Epithelial cell of prostate (primary cell): ENCODE data around the gene RXRB.
A peak's percentile ranks its signal among the peaks of the same experiment; 100 is the strongest.

Experiments used
- DNase-seq: peaks from one replicate; pipeline ENCODE4 v3.0.0-alpha.2; 2011; ENCODE audit warnings: low read depth, low spot score
- H3K27ac ChIP-seq: fragments of 450-650 bp; 2 replicates; pipeline ENCODE4 v1.5.1; 2017; ENCODE audit warnings: mild to moderate bottlenecking

Gene RXRB

DNA sequence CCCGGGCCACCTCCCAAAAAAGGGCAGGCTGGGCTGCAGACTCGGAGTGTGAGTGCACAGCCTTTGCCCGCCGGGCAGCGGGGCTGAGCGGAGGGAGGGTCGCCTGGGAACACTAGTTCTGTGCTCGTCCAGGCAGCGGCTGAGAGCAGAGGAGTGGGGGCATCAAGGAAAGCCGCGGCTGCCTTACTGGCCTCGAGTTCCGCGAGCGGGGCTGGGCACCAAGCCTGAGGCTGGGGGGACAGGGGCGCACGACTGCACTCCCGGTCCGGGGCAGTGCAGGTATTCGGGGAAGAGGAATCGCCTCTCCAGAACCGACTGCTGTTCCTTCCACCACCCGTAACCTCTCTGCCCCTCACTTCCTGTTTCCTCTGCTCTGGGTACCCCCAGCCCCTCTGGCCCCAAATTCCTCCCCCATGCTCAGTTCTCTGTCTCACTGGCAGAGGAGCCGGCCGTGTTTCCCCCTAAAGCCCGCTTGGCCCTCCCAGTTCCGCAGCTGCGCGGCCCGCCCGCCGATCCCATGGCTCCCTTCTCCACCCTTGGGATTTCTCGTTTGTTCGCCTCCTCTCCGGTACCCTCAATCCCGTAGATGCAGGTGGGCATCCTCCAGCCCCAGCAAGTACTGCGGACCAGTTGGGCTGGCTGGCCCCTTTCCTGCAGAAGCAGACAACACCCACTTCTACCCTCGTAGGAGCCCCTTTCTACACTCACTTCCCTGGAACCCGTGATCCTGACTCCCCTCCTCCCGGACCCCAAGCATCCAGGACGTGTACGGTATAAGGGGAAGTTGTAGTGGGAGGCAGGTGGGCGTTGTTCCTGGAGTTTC lies 12.9 kb upstream of the RXRB start:
- DNase-seq: no peak
- H3K27ac ChIP-seq: no peak overlapping the region

DNA sequence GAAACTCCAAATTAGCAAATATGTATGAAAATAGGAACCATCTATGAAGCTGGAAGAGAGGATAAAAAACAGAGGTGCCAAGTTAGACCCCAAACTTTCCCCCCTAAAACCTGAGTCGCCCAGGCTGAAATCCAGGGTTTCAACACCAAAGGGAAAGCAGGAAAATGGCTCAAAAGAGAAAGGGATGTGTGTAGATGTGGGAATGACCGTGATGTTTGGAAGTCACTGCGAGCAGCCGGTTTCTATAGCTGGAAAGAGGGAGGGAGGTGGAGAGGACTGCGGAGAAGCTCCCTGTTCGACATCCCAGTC lies 12.3 kb upstream of the RXRB start:
- DNase-seq: no peak

DNA sequence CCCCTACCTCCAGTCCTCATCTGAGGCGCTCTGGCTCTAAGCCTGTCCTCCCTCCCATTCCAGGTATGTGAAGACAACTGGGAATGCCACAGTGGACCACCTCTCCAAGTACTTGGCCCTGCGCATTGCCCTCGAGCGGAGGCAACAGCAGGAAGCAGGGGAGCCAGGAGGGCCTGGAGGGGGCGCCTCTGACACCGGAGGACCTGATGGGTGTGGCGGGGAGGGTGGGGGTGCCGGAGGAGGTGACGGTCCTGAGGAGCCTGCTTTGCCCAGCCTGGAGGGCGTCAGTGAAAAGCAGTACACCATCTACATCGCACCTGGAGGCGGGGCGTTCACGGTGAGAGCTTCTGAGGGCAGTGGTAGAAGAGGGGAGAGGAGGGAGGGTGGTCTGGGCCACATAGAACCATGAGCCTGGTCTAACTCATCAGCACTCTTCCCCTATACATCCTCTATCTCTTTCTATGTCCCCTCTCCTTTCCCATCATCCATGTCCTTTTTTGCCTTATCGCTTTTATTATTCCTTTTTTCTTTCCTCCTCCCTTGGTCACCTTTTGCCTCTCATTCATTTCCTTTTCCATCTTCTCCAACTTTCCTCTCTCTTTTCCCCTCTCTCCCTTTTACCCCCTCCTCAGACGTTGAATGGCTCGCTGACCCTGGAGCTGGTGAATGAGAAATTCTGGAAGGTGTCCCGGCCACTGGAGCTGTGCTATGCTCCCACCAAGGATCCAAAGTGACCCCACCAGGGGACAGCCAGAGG lies 11.4 kb upstream of the RXRB start:
- DNase-seq: no peak
- no peak overlapping the region for H3K27ac ChIP-seq

More for the DNA sequence above, 12.3 kb upstream of the RXRB start:
- no peak overlapping the region for H3K27ac ChIP-seq

DNA sequence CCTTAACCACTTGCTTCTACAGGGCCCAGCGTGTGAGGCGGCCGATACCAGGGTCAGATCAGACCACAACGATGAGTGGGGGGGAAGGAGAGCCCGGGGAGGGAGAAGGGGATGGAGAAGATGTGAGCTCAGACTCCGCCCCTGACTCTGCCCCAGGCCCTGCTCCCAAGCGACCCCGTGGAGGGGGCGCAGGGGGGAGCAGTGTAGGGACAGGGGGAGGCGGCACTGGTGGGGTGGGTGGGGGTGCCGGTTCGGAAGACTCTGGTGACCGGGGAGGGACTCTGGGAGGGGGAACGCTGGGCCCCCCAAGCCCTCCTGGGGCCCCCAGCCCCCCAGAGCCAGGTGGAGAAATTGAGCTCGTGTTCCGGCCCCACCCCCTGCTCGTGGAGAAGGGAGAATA lies 10.7 kb upstream of the RXRB start:
- H3K27ac ChIP-seq: no peak overlapping the region
- DNase-seq: no peak

DNA sequence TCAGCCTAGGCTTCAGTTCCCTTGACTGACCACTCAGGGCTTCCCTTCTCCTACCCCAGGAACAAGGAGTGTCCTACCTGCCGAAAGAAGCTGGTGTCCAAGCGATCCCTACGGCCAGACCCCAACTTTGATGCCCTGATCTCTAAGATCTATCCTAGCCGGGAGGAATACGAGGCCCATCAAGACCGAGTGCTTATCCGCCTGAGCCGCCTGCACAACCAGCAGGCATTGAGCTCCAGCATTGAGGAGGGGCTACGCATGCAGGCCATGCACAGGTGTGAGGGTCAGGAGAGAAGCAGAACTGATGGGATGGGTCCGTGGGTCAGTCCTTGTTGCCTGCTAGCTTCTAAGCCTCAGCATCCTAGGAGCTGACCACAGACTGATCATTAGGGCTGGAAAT lies 9.4 kb upstream of the RXRB start:
- no peak overlapping the region for H3K27ac ChIP-seq
- DNase-seq: no peak

DNA sequence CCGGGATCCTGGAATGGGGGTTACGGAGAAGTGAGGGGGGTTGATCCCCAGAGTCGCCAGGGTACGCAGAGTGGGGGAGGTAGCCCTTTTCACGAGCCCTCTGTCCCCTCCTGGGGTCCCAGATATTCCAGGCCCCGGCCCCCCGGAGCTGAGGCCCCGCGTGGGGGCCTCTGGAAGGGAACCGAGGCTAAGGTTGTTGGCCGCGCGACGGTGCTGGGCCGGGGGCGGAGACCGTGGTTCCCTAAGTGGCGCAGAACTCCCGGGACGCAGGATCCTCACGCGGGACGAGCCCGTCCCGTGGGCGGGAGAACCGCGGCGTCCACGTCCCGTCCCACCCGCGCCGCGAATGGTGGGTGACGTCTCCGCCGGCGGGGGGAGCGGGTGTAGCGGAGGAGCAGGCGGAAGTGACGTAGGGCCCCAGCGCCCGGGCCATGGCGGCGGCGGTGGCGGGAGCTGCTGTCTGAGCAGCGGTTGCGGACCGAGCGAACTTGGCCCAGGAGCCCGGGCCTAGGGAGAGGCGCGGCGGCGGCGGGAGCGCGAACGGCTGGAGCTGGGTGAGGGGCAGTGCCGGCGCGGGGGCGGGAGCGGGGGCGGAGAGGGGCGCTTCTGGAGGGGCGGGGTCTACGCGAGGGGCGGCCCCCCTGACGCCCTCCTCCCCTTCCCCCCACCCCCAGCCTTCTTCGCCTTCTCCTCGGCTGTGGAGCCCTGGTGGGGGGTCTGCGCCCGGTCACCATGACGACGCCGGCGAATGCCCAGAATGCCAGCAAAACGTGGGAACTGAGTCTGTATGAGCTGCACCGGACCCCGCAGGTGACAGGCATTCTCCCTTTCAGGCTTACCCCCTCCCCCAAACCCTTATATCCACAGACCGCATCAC lies 7.9 kb upstream of the RXRB start, which contains the start of gene RING1:
TSS of gene RING1 (plus strand) at position 410 of the 877 bp plus-strand sequence. CDS start at position 733, 323 bp downstream.
- peak within 1 kb of the TSS; percentile 86 for H3K27ac ChIP-seq
- no peak for DNase-seq

DNA sequence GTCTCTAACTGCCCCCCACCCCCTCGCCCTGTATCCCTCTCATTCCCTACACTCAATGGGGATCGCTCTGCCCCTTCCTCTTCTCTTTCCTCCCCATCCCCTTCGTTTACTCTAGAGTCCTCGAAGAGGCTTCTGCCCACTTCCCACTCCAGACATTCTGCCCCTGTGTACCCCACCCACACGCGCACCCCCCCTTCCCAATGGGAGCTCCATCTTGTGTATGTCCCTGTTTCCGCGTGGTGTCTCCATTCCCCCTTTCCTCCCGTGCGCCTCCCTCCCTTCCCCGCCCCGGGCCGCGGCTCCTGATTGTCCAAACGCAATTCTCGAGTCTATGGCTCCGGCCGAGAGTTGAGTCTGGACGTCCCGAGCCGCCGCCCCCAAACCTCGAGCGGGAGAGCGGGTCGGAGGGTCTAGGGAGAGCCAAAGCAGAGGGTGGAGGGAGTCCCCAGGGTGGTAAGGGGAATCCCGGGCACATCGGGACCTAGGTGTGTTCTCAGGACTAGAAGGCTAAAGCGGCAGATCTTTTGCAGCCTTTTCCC lies 7.2 kb upstream of the RXRB start:
- DNase-seq: no peak
- H3K27ac ChIP-seq: peak overlapping the region; percentile 86

DNA sequence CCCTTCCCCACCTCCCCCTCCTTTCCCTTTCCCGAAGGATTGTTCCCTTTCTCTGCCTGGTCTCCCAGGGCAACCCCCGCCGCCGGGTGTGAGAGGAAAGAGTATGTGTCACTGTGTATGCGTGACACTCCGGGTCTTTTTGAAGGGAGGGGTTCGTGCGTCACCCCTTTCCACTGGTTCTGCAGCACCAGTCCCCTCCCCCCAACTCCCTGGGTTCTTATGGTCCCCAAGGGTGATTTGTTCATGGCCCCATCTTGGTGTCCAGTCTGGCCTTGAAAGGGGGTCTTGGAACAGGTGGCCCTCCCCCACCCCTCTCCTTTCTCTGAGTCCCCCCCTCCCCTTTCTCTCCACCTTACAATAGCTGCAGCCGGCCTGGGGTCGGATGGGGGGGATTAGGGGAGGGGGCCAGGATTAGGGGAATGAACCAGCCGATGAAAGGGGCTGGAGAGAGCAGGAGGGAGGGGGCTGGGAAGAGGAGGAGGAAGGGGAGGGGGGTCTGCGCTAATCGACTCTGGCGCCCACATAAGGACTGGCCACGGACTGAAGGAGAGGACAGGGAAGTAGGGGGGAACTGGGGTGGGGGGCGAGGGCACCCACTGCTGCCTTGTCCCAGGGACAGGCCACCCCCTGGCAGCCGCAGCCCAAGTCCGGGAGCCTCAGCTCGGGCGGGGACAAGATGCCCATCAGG lies 6.5 kb upstream of the RXRB start:
- peak overlapping the region; percentile 86 for H3K27ac ChIP-seq
- no peak for DNase-seq

DNA sequence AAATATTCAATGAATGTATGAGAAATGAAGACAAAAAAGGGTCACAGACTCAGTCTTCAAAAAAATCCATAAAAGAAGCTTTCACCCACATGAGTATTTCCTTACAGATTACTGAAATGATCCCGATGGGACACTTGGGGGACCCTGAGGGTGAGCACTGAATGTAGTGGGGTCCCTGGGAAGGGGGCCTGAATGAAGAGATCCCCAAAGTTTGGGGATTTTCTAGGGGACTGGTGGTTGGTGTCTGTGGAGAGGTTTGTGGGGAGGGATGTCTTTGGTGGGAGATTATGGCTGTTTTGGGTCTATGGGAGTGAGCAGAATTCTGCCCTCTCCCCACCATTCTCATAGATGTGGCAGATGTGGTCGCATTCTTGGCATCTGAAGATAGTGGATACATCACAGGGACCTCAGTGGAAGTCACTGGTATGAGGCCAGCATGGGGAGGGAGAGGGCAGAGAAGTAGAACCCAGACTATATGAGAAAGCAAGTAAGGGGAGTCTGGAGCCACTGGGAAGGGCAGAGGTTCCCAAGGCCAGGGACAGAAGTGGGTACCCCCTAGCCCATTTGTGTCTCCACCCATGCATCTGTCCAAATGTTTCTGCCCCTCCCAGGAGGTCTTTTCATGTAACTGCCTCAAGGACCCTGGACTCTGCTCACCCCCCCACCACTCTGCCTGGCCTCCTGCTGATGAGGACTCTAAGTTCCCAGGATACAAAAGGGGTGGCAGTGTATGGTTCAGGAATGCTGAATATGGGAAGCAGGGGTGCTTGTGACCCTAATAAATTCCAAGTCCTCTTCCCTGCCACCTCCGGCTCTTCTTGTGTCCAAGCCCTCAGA lies 5.8 kb upstream of the RXRB start:
- DNase-seq: no peak
- H3K27ac ChIP-seq: peak overlapping the region; percentile 86

DNA sequence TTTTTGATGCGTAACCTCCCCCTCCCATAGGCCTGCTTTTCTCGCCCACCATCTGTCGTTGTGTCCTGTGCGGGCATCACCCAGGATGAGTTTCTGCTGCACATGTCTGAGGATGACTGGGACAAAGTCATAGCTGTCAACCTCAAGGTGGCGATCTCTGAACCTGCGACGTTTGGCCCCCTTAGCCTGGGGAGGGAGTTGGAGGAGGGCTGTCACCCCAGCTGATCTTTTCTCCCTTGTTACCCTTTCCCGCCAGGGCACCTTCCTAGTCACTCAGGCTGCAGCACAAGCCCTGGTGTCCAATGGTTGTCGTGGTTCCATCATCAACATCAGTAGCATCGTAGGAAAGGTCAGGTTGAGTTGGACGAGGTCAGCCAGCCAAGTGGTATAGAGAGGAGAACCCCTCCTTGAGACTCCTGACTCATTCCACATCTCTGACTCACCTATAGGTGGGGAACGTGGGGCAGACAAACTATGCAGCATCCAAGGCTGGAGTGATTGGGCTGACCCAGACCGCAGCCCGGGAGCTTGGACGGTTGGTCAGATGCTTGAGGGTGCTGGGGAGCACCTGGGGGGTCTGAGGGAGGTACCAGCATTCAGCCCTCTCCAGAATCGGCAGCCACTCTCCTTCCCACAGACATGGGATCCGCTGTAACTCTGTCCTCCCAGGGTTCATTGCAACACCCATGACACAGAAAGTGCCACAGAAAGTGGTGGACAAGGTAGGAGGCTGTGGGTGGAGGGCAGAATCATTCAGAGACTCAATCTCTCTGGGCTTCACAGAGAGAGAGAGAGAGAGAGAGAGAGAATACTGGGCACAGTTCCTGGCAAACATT lies 4.9 kb upstream of the RXRB start:
- no peak for DNase-seq
- H3K27ac ChIP-seq: peak overlapping the region; percentile 86

DNA sequence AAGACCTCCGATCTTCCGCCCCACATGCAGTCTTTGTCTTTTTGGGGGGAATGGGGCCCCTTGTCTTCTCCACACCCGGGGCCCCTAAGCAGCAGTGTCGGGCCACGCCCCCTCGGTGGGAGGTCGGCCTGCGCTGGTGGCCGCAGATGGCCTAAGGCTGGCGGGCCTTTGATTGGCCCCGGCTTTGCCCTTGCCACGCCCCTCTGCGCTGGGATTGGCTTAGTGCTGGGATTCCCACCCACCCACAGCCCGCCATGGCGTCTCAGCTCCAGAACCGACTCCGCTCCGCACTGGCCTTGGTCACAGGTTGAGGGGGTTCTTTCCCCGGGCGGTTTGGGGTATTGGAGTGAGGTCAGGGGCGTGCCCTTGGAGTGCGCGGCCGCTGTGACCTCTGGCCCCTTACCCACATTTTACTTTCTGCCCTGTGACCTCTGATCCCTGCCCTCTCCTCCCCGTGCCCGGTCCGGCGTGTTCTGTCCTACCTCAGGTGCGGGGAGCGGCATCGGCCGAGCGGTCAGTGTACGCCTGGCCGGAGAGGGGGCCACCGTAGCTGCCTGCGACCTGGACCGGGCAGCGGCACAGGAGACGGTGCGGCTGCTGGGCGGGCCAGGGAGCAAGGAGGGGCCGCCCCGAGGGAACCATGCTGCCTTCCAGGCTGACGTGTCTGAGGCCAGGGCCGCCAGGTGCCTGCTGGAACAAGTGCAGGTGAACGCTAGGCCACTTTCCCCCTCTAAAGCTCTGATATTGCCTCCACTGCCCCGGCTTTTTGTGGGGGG lies 4.1 kb upstream of the RXRB start, which contains the start of gene HSD17B8:
TSS of gene HSD17B8 (plus strand) at position 241 of the 776 bp plus-strand sequence. CDS start at position 255, 14 bp downstream.
- peak within 1 kb of the TSS; percentile 86 for H3K27ac ChIP-seq
- DNase-seq: no peak

DNA sequence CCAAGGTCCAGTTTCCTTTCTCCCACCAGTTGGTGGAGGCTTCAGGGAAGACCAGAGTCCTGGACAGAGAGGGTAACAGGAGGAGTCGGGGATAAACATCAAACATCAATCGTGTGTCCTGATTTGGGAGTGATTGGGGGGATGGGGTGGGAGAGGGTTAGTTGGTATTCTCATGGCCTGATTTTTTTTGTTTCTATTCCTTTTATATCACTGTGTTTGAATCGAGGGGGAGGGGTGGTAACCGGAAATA lies 3.6 kb upstream of the RXRB start:
- peak overlapping the region; percentile 86 for H3K27ac ChIP-seq
- DNase-seq: no peak

DNA sequence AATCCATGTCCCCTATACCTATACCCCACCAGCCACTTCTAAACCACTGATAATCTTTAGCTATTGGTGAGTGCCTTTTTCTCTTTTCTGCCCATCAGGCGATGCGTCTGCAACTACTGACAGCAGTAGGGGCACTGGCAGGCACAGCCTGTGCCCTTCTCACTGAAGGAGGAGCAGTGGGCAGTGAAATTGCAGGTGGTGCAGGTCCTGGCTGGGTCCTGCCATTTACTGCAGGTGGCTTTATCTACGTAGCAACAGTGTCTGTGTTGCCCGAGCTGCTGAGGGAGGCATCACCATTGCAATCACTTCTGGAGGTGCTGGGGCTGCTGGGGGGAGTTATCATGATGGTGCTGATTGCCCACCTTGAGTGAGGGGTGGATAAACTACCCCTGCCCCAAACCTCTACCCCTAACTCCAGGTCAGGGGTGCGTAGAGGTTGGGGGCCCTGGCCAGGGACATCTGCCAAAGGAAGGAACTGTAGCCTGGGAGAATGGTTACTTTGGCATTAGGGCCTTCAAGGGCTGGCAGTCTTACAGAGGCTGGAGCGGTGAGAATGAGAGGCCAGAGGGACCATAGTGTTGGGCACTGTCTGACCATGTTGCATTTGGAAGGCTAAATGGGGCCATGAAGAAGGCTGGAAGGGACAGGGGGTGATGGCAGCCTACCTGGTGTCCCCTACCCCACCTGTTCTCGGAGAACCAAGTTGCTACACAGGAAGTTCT lies 3.1 kb upstream of the RXRB start:
- no peak for DNase-seq
- peak overlapping the region; percentile 86 for H3K27ac ChIP-seq

DNA sequence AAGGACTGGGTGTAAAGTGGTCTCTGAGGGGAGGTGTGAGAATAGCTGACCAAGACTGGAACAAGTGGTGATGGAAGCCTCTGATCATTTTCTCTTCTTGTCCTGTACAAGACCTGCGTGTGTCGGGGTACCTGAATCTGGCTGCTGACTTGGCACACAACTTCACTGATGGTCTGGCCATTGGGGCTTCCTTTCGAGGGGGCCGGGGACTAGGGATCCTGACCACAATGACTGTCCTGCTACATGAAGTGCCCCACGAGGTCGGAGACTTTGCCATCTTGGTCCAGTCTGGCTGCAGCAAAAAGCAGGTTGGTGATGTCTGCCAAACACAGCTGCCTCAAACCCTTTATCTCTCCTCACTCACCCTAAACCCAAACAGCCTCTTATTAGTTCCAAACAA lies 2.3 kb upstream of the RXRB start:
- H3K27ac ChIP-seq: no peak overlapping the region
- DNase-seq: no peak

DNA sequence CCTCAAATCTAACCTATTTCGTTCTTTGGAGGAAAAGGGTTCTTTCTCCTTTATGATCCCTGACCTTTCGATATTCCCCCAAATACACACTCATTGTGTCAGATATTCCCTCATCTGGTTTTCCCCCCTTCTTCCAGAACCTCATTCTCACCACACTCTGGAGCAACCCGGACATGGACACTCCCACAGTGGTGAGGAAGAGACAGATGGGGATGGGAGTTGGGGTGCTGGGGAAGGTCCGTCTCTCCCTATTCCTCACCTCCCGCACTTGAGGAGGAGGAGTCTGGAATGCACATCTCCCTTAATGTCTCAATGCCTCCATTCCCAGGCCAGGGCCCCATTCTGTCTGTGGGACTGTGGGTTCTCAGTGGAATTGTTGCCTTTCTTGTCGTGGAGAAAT lies 1.5 kb upstream of the RXRB start:
- no peak overlapping the region for H3K27ac ChIP-seq
- DNase-seq: no peak

DNA sequence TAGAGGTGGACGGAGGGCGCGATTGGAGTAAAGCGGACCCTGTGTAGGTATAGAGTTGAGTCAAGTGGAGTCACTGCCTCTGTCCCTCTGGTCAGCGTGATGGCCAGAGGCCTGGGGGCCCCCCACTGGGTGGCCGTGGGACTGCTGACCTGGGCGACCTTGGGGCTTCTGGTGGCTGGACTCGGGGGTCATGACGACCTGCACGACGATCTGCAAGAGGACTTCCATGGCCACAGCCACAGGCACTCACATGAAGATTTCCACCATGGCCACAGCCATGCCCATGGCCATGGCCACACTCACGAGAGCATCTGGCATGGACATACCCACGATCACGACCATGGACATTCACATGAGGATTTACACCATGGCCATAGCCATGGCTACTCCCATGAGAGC lies 681 bp upstream of the RXRB start:
- H3K27ac ChIP-seq: peak overlapping the region; percentile 86
- DNase-seq: no peak

DNA sequence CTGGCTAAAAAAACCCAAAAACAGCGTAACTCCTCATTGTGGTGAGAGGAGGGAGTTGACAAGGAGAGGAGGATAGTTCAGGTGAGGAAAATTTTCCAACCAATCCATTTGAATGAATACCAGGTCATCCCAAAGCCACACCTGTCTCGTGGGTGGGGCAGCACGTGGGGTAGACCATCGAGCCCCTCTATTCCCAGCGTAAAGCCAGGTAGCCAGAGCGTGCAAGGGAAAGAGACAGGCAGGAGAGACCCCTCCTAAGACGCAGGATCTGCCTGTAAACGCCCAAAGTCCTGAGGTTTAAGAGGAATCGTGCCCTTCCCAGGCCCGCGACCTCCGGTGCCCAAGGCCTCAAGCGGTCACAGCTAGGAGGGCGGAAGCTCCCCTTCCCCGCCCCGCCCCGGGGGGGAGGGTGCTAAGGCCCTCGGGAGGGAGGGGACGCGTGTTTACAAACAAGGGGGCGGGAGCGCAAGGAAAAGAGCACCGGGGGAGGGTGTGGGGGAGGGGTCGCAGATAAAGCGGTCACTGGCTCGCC lies 712 bp downstream of the RXRB start:
- peak overlapping the region; percentile 86 for H3K27ac ChIP-seq
- no peak for DNase-seq
